ENCODE data around the gene CACNA1H.
"Not testable (repeated sequence)": the region's sequence is repeated elsewhere in the genome, so short reads cannot be mapped to it uniquely, and the experiment has no call there.

CACNA1H gene

DNA sequence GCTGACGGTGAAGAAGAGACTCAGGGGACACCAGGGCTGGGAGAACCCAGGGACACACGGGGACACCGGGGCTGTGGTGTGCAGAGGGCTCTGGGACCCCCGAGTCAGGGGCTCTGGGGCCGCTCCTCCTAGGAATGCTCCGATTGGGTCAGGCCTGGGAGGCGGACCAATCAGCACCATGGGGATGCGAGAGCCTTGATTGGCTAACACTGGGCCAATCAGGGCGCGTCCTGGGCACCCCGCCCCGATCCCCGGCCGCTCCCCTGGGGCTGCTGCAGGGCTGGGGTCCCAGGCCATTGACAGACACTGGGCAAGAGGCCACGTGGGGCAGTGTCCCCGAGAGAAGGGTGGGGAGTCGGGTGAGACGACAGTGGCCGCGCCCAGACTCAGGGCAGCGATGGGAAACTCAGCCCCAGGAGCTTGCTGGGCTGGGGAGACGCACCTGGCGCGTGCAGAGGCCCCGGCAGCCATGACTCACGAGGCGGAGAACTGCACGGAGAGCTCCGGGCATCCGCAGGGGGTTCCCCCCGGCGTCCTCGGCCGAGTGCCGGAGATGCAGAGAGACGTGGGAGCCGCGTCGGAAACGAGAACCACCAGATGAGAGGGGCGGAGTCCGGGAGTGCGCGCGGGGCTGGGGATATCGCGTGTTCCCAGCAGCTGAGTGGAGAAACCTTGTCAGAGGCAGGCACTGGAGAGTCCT, 79.3 kb downstream of the CACNA1H start:
- not testable (repeated sequence) for H3K4me3 ChIP-seq (ENCODE audit: low read depth, low read length)

DNA sequence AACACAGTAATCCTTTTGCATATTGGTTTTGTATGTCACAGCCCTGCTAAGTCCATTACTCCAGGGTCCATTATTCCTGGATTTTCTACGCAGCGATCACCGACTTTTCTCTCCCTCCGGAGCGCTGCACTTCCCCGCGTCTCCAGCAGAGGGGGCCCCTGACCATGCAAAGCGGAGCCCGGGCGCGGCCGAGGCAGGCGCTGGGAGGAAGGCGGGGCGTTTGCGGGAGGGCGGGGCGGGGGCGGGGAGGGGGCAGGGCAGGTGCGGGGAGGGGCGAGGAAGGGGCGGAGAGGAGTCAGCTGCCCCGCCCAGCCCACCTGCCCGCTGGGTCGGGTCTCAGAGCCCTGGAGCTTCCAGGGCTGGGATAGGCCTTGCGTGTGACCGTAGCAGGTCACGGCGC, 83.8 kb downstream of the CACNA1H start:
- H3K4me3 ChIP-seq (ENCODE audit: low read depth, low read length); DNase-seq (ENCODE audit: low read depth): not testable (repeated sequence)

More for the DNA sequence above, 79.3 kb downstream of the CACNA1H start:
- DNase-seq (ENCODE audit: low read depth): not testable (repeated sequence)

DNA sequence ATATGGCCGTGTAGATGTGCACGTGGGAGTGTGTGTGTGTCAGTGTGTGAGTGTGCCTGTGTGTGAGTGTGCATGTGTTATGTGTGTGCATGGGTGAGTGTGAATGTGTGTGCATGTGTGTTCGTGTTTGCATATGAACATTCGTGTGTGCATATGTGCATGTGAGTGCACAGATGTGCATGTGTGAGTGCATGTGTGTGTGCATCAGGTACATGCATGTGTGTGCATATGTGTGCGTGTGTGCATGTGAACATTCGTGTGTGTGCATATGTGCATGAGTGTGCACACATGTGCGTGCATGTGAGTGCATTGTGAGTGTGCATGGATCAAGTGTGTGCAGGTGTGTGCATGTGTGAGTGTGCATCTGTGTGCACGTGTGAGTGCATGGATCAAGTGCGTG, 85.1 kb downstream of the CACNA1H start:
- no peak for DNase-seq (ENCODE audit: low read depth)
- TF ChIP-seq POLR2A (IDR thresholded peaks at IDR 0.05; ENCODE audit: extremely low read depth, insufficient read length): no peak
- TF ChIP-seq, protein P1, sequence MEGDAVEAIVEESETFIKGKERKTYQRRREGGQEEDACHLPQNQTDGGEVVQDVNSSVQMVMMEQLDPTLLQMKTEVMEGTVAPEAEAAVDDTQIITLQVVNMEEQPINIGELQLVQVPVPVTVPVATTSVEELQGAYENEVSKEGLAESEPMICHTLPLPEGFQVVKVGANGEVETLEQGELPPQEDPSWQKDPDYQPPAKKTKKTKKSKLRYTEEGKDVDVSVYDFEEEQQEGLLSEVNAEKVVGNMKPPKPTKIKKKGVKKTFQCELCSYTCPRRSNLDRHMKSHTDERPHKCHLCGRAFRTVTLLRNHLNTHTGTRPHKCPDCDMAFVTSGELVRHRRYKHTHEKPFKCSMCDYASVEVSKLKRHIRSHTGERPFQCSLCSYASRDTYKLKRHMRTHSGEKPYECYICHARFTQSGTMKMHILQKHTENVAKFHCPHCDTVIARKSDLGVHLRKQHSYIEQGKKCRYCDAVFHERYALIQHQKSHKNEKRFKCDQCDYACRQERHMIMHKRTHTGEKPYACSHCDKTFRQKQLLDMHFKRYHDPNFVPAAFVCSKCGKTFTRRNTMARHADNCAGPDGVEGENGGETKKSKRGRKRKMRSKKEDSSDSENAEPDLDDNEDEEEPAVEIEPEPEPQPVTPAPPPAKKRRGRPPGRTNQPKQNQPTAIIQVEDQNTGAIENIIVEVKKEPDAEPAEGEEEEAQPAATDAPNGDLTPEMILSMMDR (IDR thresholded peaks at IDR 0.05; ENCODE audit: low read depth, low read length): no peak
- TF ChIP-seq, protein P2, sequence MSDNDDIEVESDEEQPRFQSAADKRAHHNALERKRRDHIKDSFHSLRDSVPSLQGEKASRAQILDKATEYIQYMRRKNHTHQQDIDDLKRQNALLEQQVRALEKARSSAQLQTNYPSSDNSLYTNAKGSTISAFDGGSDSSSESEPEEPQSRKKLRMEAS (IDR thresholded peaks at IDR 0.05; ENCODE audit: low read depth, low read length): no peak
- TF ChIP-seq MYC (IDR thresholded peaks at IDR 0.05; ENCODE audit: low read depth, low read length): no peak
- no peak overlapping the region for H3K4me3 ChIP-seq (ENCODE audit: low read depth, low read length)

DNA sequence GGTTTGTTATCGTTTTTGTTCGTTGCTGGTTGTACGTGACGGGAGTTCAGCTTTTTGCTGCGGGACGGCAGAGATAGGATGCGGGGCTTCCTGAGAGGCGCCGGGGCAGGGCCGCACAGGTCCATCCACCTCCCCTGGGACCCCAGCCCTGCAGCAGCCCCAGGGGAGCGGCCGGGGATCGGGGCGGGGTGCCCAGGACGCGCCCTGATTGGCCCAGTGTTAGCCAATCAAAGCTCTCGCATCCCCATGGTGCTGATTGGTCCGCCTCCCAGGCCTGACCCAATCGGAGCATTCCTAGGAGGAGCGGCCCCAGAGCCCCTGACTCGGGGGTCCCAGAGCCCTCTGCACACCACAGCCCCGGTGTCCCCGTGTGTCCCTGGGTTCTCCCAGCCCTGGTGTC, 86.0 kb downstream of the CACNA1H start:
- DNase-seq (ENCODE audit: low read depth); H3K4me3 ChIP-seq (ENCODE audit: low read depth, low read length): not testable (repeated sequence)

DNA sequence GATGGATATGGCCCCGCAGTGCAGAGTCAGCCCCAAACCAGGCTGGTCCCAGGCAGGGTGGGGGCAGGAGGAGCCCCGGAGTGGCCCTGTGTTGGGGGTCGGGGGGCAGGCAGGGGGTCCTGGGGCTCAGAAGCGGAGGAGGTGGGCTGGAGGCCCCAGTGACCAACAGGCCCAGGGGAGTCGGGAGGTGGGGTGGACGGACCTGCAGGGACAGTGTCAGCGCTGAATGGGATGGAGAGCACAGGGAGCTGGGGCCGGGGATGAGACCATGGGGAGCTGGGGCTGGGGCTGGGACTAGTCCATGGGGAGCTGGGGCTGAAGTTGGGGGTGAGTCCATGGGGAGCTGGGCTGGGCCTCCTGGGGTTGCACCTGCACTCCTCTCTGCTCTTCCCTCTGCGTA, 86.7 kb downstream of the CACNA1H start:
- DNase-seq (ENCODE audit: low read depth); H3K4me3 ChIP-seq (ENCODE audit: low read depth, low read length): not testable (repeated sequence)

DNA sequence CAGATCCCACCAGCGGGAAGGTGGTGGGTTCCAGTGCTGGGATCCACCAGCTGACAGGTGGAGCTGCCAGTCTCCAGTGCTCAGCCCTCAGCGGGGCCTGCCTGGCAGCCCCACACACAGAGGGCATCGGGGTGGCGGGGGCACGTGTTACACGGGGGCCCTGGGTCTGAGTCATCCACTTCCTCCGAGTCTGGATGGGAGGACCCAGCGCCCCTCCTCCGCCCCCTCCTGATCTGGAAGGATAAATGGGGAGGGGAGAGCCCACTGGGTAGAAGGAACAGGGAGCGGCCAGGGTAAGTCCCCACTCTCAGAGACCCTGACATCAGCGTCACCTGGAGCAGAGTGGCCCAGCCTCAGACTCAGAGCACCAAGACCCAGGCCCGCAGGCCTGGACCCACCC, 87.5 kb downstream of the CACNA1H start, which contains the start of gene TPSAB1:
Gene TPSAB1, plus strand, starts transcription at position 270 of the 400 bp plus-strand sequence. CDS start 234 bp downstream, outside the sequence.
- H3K4me3 ChIP-seq (ENCODE audit: low read depth, low read length); DNase-seq (ENCODE audit: low read depth): not testable (repeated sequence)

DNA sequence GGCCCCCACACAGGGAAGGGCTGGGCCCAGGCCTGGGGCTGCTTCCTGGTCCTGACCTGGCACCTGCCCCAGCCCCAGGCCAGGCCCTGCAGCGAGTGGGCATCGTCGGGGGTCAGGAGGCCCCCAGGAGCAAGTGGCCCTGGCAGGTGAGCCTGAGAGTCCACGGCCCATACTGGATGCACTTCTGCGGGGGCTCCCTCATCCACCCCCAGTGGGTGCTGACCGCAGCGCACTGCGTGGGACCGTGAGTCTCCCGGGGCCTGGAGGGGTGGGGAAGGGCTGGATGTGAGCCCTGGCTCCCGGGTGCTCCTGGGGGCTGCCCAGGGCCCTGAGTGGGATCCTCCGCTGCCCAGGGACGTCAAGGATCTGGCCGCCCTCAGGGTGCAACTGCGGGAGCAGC, 88.2 kb downstream of the CACNA1H start:
- not testable (repeated sequence) for DNase-seq (ENCODE audit: low read depth); H3K4me3 ChIP-seq (ENCODE audit: low read depth, low read length)

DNA sequence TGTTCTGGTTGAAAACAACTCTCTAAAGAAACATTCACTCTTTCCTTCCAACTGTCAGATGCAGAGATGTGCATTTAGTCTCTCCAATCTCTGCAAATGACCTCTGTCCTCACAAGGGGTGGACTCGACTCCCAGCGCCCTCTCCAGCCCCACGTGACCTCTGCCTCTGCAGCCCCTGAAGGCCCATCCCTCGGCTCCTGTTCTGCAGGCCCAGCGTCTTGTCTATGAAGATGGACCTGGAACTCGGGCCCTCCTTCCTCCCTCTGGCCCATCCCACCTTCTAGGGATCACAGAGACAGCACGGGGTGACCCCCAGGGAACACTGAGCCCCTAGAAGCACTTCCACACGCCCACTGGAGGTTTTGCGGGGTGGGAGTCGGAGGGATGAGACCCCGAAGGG, 90.5 kb downstream of the CACNA1H start:
- DNase-seq (ENCODE audit: low read depth); H3K4me3 ChIP-seq (ENCODE audit: low read depth, low read length): not testable (repeated sequence)

DNA sequence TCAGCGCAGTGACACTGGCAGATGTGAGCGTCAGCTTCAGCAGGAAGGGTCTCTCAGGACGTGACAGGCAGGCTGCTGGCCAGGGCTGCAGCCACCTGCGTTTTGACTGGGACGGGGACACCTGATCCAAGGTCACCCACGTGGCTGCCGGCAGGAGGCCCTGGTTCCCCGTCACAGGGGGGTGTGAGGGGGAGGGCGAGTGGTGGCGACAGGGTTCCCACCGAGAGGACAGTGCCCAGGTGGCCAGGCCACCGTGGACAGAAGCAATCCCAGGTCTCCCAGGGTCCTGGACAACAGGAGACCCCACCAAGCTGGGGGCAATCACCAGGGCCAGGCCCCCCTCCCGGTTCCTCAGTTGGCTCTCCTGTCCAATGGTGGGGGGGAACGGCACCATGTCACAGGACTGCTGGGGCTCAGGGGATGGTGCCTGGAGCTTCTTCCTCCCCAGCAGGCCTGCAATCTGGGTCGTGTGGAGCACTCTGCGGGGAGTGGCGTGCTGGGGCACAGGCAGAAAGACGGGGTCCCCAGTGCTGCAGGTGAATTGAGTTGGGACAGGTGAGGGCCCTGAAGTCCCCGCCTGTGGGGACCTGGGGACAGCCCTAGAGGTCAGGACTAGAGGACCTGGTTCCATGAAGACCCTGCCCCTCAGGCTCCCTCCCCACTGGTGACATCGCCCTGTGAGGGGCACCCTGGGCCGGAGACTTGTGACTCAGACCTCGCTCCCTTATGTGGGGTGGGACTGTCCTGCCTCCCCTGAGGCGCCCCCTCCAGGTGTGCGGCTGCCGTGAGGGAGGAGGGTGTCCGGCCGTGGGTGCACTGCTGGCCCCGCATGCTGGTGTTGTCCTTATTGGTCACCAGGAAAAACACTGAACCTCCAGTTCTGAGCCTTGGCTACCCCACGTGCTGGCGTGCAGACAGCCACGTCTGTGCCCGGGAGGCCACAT, 91.3 kb downstream of the CACNA1H start:
- H3K4me3 ChIP-seq (ENCODE audit: low read depth, low read length): not testable (repeated sequence)

DNA sequence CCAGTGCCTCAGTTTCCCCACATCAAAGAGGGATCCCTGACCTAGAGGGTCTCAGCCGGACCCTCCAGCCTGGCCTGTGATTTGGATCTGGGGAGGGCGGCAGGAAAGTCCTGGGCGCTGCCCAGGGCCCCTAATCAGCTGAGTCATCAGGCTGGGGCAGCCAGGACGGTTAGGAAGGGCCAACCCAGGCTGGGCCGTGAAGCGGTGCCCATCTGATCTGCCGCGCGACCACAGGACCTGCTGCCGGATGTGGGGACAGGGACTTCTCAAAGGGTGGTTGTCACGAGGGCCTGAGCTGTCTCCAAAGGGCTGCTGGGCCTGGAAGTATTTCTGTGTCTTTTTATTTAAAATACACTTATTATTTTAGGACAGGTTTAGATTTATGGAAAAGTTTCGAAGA, 92.0 kb downstream of the CACNA1H start:
- DNase-seq (ENCODE audit: low read depth): peak; percentile 89

More for the DNA sequence above, 91.3 kb downstream of the CACNA1H start:
- not testable (repeated sequence) for DNase-seq (ENCODE audit: low read depth)

More for the DNA sequence above, 92.0 kb downstream of the CACNA1H start:
- H3K4me3 ChIP-seq (ENCODE audit: low read depth, low read length): peak overlapping the region; percentile 27
- TF ChIP-seq POLR2A (IDR thresholded peaks at IDR 0.05; ENCODE audit: extremely low read depth, insufficient read length) (no peak), MYC (IDR thresholded peaks at IDR 0.05; ENCODE audit: low read depth, low read length) (no peak; the same call in 1 of the 2 replicates)
- TF ChIP-seq, protein P1 (IDR thresholded peaks at IDR 0.05; ENCODE audit: low read depth, low read length): no peak
- TF ChIP-seq, protein P2 (IDR thresholded peaks at IDR 0.05; ENCODE audit: low read depth, low read length): 0 out of 2 replicates have a peak, but pooled peaks have one; percentile 22
